Heart left ventricle (tissue), 13 donors: ENCODE results near the gene HLCS.

Source experiments
- CTCF ChIP-seq, 12 donors: fragments of 200-600 bp; sonication (generic) in 4 of 12; IDR thresholded peaks; one replicate each; pipeline versions ENCODE4 v1.5.0 to v1.8.0; 2018 to 2022; ENCODE audit warnings: antibody characterized with exemption in 12 of 12, mild to moderate bottlenecking in 5 of 12
- POLR2A ChIP-seq, 2 donors: fragments of 450-650 bp; IDR thresholded peaks; one replicate each; pipeline ENCODE4 v1.6.1; 2017; ENCODE audit warnings: antibody characterized with exemption in 2 of 2, mild to moderate bottlenecking in 2 of 2, moderate library complexity in 2 of 2
- donor health status: ischemic (EF 13 %, LVEDD 7.1; RV severe dilation, severe dysfunction).
- donor health status: DM: no; HTN: yes; CAD: no.
- donor health status: DM: no; HTN: no; CAD: no.
- donor health status: ischemic (EF 25% LVEDD 6.9; RV normal size, moderate dysfunction).
- donor health status: ischemic (EF 25% LVEDD 5.7; RV mildly dilated, moderate dysfunction).
- donor health status: ischemic (EF 35%, LVEDD 5.7; RV mildly dilated, moderate dysfunction).
- donor health status: nonischemic (EF 11% LVEDD 7.7; RV severe dilation, severe dysfunction).
- donor health status: DM: yes; HTN: yes; CAD: no.
- donor health status: PGD.
- donor health status: ischemic (EF 29% LVEDD 5.4; RV normal size, mild dysfunction).
- donor health status: nonischemic (EF 23%, LVEDD 6.1; RV moderate dilation, normal function).

- TF ChIP-seq CTCF (IDR thresholded peaks at IDR 0.05) (no peak), POLR2A (IDR thresholded peaks at IDR 0.05) (no peak)
Measured at GRCh38 chr21:36803816-36804439, 162.5 kb downstream of the HLCS start.
